HepG2 (cell line): ENCODE data around the gene MST1. TPM values are rescaled to one million over a fixed set of nuclear protein-coding genes. Genes with fewer than 3 reads are reported as not detected.

Experiments
- EED ChIP-seq: sonication (generic); formaldehyde crosslinking; IDR thresholded peaks from 2 replicates; pipeline ENCODE4 v1.5.0; 2020; ENCODE audit warnings: mild to moderate bottlenecking, missing genetic modification reagents
- FOXO1 ChIP-seq: sonication (generic); formaldehyde crosslinking; IDR thresholded peaks from 2 replicates; pipeline ENCODE4 v1.4.0; 2020; ENCODE audit warnings: missing genetic modification reagents
- GATA4 ChIP-seq: sonication (generic); IDR thresholded peaks from 2 replicates; pipeline ENCODE4 v1.6.1; 2016; ENCODE audit warnings: antibody characterized with exemption, low read depth, borderline replicate concordance
- HNF4A ChIP-seq: sonication (generic); formaldehyde crosslinking; IDR thresholded peaks from 2 replicates; pipeline ENCODE4 v1.4.0; 2020; ENCODE audit warnings: missing genetic modification reagents
- HNF4G ChIP-seq, 2 experiments: sonication (generic) in 1 of 2; formaldehyde crosslinking in 1 of 2; IDR thresholded peaks; 2 replicates each; pipeline versions ENCODE4 v1.4.0 to v1.6.1; 2011 to 2020; ENCODE audit warnings: borderline replicate concordance in 2 of 2, low read depth in 2 of 2, mild to moderate bottlenecking in 2 of 2, low read length in 1 of 2, missing genetic modification reagents in 1 of 2, moderate library complexity in 1 of 2
- JUND ChIP-seq: sonication (generic); formaldehyde crosslinking; IDR thresholded peaks from 2 replicates; pipeline ENCODE4 v1.8.0; 2022; ENCODE audit warnings: mild to moderate bottlenecking, missing genetic modification reagents
- KAT2B ChIP-seq: fragments of 150-350 bp; IDR thresholded peaks from 2 replicates; pipeline ENCODE4 v1.6.1; 2014; ENCODE audit warnings: low read depth, low read length, borderline replicate concordance
- REL ChIP-seq: sonication (generic); formaldehyde crosslinking; conservative IDR thresholded peaks from 2 replicates; pipeline ENCODE4 v1.8.0; 2022; ENCODE audit warnings: mild to moderate bottlenecking, missing genetic modification reagents, moderate library complexity
- SOX13 ChIP-seq, 3 experiments: fragments of 450-650 bp in 1 of 3; sonication (generic) in 1 of 3; formaldehyde crosslinking in 1 of 3; IDR thresholded peaks in 2 of 3; conservative IDR thresholded peaks in 1 of 3; 2 replicates each; pipeline versions ENCODE4 v1.5.0 to v1.6.1; 2016 to 2020; ENCODE audit warnings: antibody characterized with exemption in 1 of 3, mild to moderate bottlenecking in 1 of 3, missing compliant biosample characterization in 1 of 3, missing genetic modification reagents in 1 of 3, moderate library complexity in 1 of 3
- TEAD3 ChIP-seq: optimal IDR thresholded peaks from 2 replicates; pipeline ENCODE3; 2016; ENCODE audit warnings: borderline replicate concordance
- ZFP36L2 ChIP-seq: sonication (generic); formaldehyde crosslinking; IDR thresholded peaks from 2 replicates; pipeline ENCODE4 v1.4.0; 2020; ENCODE audit warnings: missing genetic modification reagents
- ZNF136 ChIP-seq: sonication (generic); formaldehyde crosslinking; IDR thresholded peaks from 2 replicates; pipeline ENCODE4 v1.8.1; 2022; ENCODE audit warnings: low read depth, mild to moderate bottlenecking, moderate library complexity, missing genetic modification reagents
- ZNF263 ChIP-seq: sonication (generic); formaldehyde crosslinking; IDR thresholded peaks from 2 replicates; pipeline ENCODE4 v1.4.0; 2020; ENCODE audit warnings: missing genetic modification reagents
- ZNF430 ChIP-seq: sonication (generic); formaldehyde crosslinking; IDR thresholded peaks from 2 replicates; pipeline ENCODE4 v1.9.0; 2021; ENCODE audit warnings: mild to moderate bottlenecking, missing genetic modification reagents
- ZNF552 ChIP-seq: sonication (generic); formaldehyde crosslinking; IDR thresholded peaks from 2 replicates; pipeline ENCODE4 v1.9.0; 2022; ENCODE audit warnings: missing genetic modification reagents, mild to moderate bottlenecking, borderline replicate concordance
- polyA plus RNA-seq, 8 experiments: library from polyadenylated mRNA; depleted of rRNA in 3 of 8; stranded (reverse) in 7 of 8; unstranded in 1 of 8; fragments of >200 nt; fragmentation: Illumina TruSeq in 4 of 8; extraction: Trizol in 4 of 8; gene quantifications; 2 replicates each; pipeline versions ENCODE4 v1.2.1 to v1.2.3, GENCODE V29; 2011 to 2016; ENCODE audit warnings: low read depth in 4 of 8, missing spikeins in 1 of 8, mixed read lengths in 1 of 8; ENCODE audit not compliant: insufficient read depth in 1 of 8
- total RNA-seq, 5 experiments: library from RNA; depleted of rRNA; stranded (reverse); fragments of >200 nt; fragmentation: Illumina TruSeq; extraction: Trizol; gene quantifications; 2 replicates each; pipeline ENCODE4 v1.2.3, GENCODE V29; 2016; ENCODE audit warnings: low read depth in 1 of 5
- TF ChIP-seq, protein P1 (sequence below): sonication (generic); formaldehyde crosslinking; IDR thresholded peaks from 2 replicates; pipeline ENCODE4 v1.8.1; 2023; ENCODE audit warnings: missing genetic modification reagents, inconsistent platforms, borderline replicate concordance
- TF ChIP-seq, protein P2 (sequence below), 2 experiments: sonication (generic) in 1 of 2; formaldehyde crosslinking in 1 of 2; IDR thresholded peaks; 2 replicates each; pipeline versions ENCODE4 v1.6.1 to v1.9.0; 2014 to 2022; ENCODE audit warnings: antibody characterized with exemption in 1 of 2, borderline replicate concordance in 1 of 2, inconsistent platforms in 1 of 2, low read depth in 1 of 2, missing genetic modification reagents in 1 of 2
- TF ChIP-seq, protein P3 (sequence below): sonication (generic); formaldehyde crosslinking; IDR thresholded peaks from 2 replicates; pipeline ENCODE4 v1.4.0; 2020; ENCODE audit warnings: mild to moderate bottlenecking, missing genetic modification reagents, borderline replicate concordance
- TF ChIP-seq, protein P4 (sequence below): sonication (generic); formaldehyde crosslinking; conservative IDR thresholded peaks from 2 replicates; pipeline ENCODE4 v1.4.0; 2020; ENCODE audit warnings: missing genetic modification reagents

Gene MST1
- total and polyA plus RNA-seq, 2 of the 13 experiments (the other 11 are each of a cell fraction or from before 2014, with no cell fraction given): 189 to 452 TPM

DNA sequence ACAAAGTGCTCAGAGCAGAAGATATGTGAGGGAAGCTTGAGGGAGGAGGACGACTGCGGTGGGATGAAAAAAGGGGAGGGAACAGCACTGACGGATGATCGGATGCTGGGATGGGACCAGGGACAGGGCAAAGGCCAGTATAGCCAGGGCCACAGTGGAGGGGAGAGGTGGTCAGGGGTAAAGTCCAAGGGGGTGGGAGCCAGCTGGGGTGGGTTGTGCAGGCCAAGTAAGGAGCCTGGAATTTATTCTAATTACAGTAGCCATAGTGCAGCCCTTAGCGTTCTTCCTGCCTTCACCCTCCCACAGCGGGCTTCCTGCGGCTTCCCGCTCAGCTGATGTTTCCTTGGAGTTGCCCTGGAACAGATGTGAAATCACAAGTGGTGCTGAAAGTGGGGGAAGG lies 22.7 kb downstream of the MST1 start (continued):
- TF ChIP-seq, protein P1, sequence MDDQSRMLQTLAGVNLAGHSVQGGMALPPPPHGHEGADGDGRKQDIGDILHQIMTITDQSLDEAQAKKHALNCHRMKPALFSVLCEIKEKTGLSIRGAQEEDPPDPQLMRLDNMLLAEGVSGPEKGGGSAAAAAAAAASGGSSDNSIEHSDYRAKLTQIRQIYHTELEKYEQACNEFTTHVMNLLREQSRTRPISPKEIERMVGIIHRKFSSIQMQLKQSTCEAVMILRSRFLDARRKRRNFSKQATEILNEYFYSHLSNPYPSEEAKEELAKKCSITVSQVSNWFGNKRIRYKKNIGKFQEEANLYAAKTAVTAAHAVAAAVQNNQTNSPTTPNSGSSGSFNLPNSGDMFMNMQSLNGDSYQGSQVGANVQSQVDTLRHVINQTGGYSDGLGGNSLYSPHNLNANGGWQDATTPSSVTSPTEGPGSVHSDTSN: no peak
- TF ChIP-seq, protein P2, sequence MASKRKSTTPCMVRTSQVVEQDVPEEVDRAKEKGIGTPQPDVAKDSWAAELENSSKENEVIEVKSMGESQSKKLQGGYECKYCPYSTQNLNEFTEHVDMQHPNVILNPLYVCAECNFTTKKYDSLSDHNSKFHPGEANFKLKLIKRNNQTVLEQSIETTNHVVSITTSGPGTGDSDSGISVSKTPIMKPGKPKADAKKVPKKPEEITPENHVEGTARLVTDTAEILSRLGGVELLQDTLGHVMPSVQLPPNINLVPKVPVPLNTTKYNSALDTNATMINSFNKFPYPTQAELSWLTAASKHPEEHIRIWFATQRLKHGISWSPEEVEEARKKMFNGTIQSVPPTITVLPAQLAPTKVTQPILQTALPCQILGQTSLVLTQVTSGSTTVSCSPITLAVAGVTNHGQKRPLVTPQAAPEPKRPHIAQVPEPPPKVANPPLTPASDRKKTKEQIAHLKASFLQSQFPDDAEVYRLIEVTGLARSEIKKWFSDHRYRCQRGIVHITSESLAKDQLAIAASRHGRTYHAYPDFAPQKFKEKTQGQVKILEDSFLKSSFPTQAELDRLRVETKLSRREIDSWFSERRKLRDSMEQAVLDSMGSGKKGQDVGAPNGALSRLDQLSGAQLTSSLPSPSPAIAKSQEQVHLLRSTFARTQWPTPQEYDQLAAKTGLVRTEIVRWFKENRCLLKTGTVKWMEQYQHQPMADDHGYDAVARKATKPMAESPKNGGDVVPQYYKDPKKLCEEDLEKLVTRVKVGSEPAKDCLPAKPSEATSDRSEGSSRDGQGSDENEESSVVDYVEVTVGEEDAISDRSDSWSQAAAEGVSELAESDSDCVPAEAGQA (IDR thresholded peaks at IDR 0.05; ENCODE audit: low read depth): 0 out of 2 replicates have a peak, but pooled peaks have one; percentile 18
- TF ChIP-seq, protein P2 (CRISPR knock-in tag; IDR thresholded peaks at IDR 0.05; ENCODE audit: borderline replicate concordance): no peak
- TF ChIP-seq, protein P3, sequence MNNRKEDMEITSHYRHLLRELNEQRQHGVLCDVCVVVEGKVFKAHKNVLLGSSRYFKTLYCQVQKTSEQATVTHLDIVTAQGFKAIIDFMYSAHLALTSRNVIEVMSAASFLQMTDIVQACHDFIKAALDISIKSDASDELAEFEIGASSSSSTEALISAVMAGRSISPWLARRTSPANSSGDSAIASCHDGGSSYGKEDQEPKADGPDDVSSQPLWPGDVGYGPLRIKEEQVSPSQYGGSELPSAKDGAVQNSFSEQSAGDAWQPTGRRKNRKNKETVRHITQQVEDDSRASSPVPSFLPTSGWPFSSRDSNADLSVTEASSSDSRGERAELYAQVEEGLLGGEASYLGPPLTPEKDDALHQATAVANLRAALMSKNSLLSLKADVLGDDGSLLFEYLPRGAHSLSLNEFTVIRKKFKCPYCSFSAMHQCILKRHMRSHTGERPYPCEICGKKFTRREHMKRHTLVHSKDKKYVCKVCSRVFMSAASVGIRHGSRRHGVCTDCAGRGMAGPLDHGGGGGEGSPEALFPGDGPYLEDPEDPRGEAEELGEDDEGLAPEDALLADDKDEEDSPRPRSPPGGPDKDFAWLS (CRISPR knock-in tag): 0 out of 2 replicates have a peak, but pooled peaks have one; percentile 38
- TF ChIP-seq GATA4 (no peak), ZNF430 (CRISPR knock-in tag) (no peak), TEAD3 (CRISPR knock-in tag) (peak; percentile 91), ZNF552 (no peak), KAT2B (no peak), ZNF263 (CRISPR knock-in tag) (peak; percentile 93), ZFP36L2 (CRISPR knock-in tag) (no peak), HNF4G (IDR thresholded peaks at IDR 0.05; ENCODE audit: borderline replicate concordance, low read depth, low read length) (peak; percentile 96), HNF4G (CRISPR knock-in tag; IDR thresholded peaks at IDR 0.05; ENCODE audit: borderline replicate concordance, low read depth) (peak; percentile 95), SOX13 (IDR thresholded peaks at IDR 0.05) (no peak), SOX13 (CRISPR knock-in tag; conservative IDR thresholded peaks at IDR 0.05 in 1 of 2, IDR thresholded peaks at IDR 0.05 in 1 of 2) (peak in 1 of 2 experiments; percentile 31; a peak in 1 of 4 replicates), EED (CRISPR knock-in tag) (no peak), ZNF136 (CRISPR knock-in tag) (0 out of 2 replicates have a peak, but pooled peaks have one; percentile 50), HNF4A (CRISPR knock-in tag) (peak; percentile 90), FOXO1 (peak; percentile 48; the same call in 1 of the 2 replicates), REL (CRISPR knock-in tag) (no peak), JUND (no peak)
- TF ChIP-seq, protein P4, sequence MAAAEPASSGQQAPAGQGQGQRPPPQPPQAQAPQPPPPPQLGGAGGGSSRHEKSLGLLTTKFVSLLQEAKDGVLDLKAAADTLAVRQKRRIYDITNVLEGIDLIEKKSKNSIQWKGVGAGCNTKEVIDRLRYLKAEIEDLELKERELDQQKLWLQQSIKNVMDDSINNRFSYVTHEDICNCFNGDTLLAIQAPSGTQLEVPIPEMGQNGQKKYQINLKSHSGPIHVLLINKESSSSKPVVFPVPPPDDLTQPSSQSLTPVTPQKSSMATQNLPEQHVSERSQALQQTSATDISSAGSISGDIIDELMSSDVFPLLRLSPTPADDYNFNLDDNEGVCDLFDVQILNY (CRISPR knock-in tag): no peak
